Measurements from ENCODE around the gene NEUROD2. TPM values are rescaled to one million over a fixed set of nuclear protein-coding genes. Genes with fewer than 3 reads are reported as not detected.

The NEUROD2 gene
- total RNA-seq, 1 donor from 2014 or later = not detected

DNA sequence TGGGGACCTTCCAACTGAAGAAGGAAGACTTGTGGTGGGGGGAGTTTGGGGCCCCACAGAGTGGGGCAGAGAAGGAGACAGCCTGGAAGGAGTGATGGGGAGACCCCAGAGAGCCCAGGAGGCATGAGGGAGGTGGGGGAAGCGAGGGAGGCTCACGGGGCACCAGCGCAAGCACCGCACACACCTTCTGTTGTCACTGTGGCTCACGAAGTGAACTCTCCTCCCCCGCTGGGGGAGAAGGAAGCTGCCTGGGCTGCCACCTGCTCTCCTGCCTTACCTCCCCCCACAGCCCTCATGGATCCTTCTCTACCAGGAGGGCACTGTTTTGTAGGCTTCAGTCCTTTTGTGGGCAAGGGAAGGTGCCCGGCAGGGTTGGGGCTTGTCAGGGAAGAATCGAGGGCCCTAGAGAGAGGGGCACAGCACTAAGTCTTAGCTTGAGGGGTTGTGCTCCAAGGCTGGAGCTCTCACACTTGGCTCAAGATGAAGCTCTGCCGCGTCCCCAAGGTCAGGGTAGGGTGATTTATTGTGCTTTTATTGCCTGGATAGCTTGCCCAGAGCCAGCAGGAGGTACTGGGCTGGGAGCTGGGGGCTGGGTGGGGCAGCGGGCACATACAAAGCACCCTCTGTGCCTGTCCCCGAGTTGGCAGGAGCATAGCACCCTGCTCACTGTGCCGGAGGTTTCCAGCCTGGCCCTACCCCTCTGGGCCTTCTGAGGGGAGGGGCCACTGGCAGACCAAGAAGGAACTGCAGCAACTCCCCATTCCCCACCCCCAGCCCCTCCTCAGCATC is 24.6 kb upstream of the NEUROD2 start:
- ChIA-PET POLR2A (interaction anchor here (0.6 kb wide), 1 partner anchor 14 kb away, joined by 4 read pairs; no protein-coding TSS in a partner anchor), CTCF (interaction anchor here (1.0 to 4.0 kb wide), 4 partner anchors 9 to 27 kb away, joined by 3 to 56 read pairs (median 5); no protein-coding TSS in a partner anchor)
- no peaks in the 10 kb centered on the region for H3K9me3 Mint-ChIP-seq

GRCh38 chr17:39631403-39631802 is 23.7 kb upstream of the NEUROD2 start:
- CTCF ChIA-PET = interaction anchor here (1.3 to 1.6 kb wide), 2 partner anchors 10 to 22 kb away, joined by 4 to 6 read pairs; no protein-coding TSS in a partner anchor
- no peak overlapping the region for H3K4me3 Mint-ChIP-seq
- H3K27me3 Mint-ChIP-seq = peaks cover 18% of the 10 kb centered on the region
- ATAC-seq (ENCODE audit: low read depth) (no peak), DNase-seq (no peak)
- H3K9me3 Mint-ChIP-seq = no peaks in the 10 kb centered on the region
- no peaks in the 10 kb centered on the region for H3K36me3 Mint-ChIP-seq (ENCODE audit: low read depth)
- peaks cover 18% of the 10 kb centered on the region for H3K4me1 Mint-ChIP-seq
- H3K27ac Mint-ChIP-seq = no peak overlapping the region
- intact Hi-C loops (cut with micrococcal nuclease) = no loop called here
- no peak for TF ChIP-seq CTCF (IDR thresholded peaks at IDR 0.05)
- POLR2A ChIA-PET = no interaction called here

More for the DNA sequence above, 24.6 kb upstream of the NEUROD2 start:
- no peak for ATAC-seq (ENCODE audit: low read depth)
- TF ChIP-seq CTCF (IDR thresholded peaks at IDR 0.05) = no peak
- DNase-seq = no peak
- Mint-ChIP-seq H3K27me3 (peaks cover 15% of the 10 kb centered on the region), H3K27ac (no peak overlapping the region), H3K4me1 (peaks cover 20% of the 10 kb centered on the region), H3K36me3 (ENCODE audit: low read depth) (no peaks in the 10 kb centered on the region), H3K4me3 (no peak overlapping the region)
- intact Hi-C loops (cut with micrococcal nuclease) = no loop called here

GRCh38 chr17:39629898-39630297 is 22.2 kb upstream of the NEUROD2 start:
- ATAC-seq (ENCODE audit: low read depth) = no peak
- Mint-ChIP-seq H3K36me3 (ENCODE audit: low read depth) (no peaks in the 10 kb centered on the region), H3K27me3 (peaks cover 33% of the 10 kb centered on the region), H3K4me3 (no peak overlapping the region), H3K4me1 (peaks cover 16% of the 10 kb centered on the region), H3K9me3 (no peaks in the 10 kb centered on the region), H3K27ac (no peak overlapping the region)
- CTCF ChIA-PET = interaction anchor here (1.2 to 1.3 kb wide), 2 partner anchors 9 to 24 kb away, joined by 3 read pairs; no protein-coding TSS in a partner anchor
- POLR2A ChIA-PET = interaction anchor here (0.6 kb wide), 1 partner anchor 161 kb away, joined by 5 read pairs; no protein-coding TSS in a partner anchor
- intact Hi-C loops (cut with micrococcal nuclease) = loop anchor here (10.0 kb wide), 1 partner anchor 425 kb away; the partner anchor contains the start of gene RPL19
- no peak for TF ChIP-seq CTCF (IDR thresholded peaks at IDR 0.05)
- no peak for DNase-seq

GRCh38 chr17:39629494-39629880 is 21.8 kb upstream of the NEUROD2 start:
- ChIA-PET POLR2A (interaction anchor here (0.6 kb wide), 1 partner anchor 160 kb away, joined by 5 read pairs; no protein-coding TSS in a partner anchor), CTCF (interaction anchor here (1.2 kb wide), 1 partner anchor 24 kb away, joined by 3 read pairs; no protein-coding TSS in a partner anchor)
- Mint-ChIP-seq H3K27ac (no peak overlapping the region), H3K4me3 (no peak overlapping the region), H3K4me1 (peaks cover 13% of the 10 kb centered on the region), H3K9me3 (no peaks in the 10 kb centered on the region), H3K27me3 (peaks cover 33% of the 10 kb centered on the region), H3K36me3 (ENCODE audit: low read depth) (no peaks in the 10 kb centered on the region)
- ATAC-seq (ENCODE audit: low read depth) (no peak), DNase-seq (no peak)
- no peak for TF ChIP-seq CTCF (IDR thresholded peaks at IDR 0.05)
- intact Hi-C loops (cut with micrococcal nuclease) = loop anchor here (10.0 kb wide), 1 partner anchor 425 kb away; the partner anchor contains the start of gene RPL19
